Measurements from ENCODE around the gene NASP. TPM values are rescaled to one million over a fixed set of nuclear protein-coding genes. Genes with fewer than 3 reads are reported as not detected.

NASP gene
- total RNA-seq, 6 experiments from 2014 or later = 41.6 to 77.7 (median 72.1) TPM

DNA sequence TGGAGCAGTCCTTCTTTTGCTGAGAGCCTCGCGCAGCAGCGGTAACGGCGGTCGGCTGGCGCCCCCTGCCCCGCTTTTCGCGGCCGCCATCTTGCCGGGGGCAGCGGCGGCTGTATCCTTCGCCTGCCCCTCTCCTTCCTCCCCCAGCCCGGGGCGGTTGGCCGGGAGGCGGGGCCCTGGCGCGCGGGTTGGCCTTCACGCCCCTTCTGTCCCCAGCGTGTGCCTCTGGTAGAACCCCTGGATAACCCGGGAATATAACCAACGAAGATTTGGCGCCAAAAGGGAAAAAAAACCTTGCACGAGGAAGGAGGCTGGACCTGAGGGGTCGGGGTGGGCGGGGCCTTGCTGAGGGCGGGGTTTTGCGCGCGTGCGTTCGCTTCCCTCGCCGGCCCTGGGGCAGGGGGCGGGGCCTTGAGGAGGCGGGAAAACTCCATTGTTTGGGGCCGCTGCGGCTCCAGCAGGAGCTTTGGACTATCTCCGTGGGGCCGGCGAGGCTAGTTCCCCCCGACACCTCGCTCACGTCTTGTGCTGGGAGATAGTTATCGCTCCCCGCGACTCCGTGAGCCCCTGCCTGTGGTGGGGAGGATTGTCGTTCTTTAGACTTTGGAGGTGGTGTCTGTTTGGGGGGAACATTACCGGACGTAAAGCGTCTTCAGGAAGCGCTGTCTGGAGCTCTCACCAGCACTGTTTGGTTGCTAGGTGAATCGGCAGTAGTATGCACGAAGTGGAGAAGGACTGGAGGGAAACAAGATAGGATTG, 689 bp downstream of the NASP start:
- Mint-ChIP-seq H3K4me1 (ENCODE audit: low read depth) (peaks cover 28% of the 10 kb centered on the region), H3K27me3 (ENCODE audit: insufficient read depth) (peaks cover 8% of the 10 kb centered on the region), H3K27ac (peak overlapping the region; percentile 98), H3K9me3 (no peaks in the 10 kb centered on the region), H3K4me3 (peak overlapping the region; percentile 100), H3K36me3 (ENCODE audit: low read depth) (no peaks in the 10 kb centered on the region)
- DNase-seq = peak; percentile 79
- no peak; the same call in 1 of the 2 replicates for TF ChIP-seq CTCF (IDR thresholded peaks at IDR 0.05)

DNA sequence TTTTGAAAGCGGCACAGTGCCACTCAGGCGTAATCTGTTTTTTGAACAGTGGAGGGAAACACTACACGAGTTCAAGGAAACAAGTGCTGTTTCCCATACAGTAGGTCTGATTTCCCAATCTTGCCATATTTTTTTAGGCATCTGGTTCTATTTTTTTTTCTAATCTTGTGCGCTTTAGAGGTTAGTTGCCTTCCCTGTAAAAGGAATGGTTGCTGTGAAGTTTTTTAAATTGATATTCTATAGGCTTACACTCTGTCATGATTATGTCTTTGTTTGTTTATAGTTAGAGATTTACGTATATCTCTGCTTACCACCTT, 1.2 kb downstream of the NASP start:
- no peak; the same call in 1 of the 2 replicates for TF ChIP-seq CTCF (IDR thresholded peaks at IDR 0.05)
- Mint-ChIP-seq H3K4me3 (peak overlapping the region; percentile 100), H3K36me3 (ENCODE audit: low read depth) (no peaks in the 10 kb centered on the region), H3K9me3 (no peaks in the 10 kb centered on the region), H3K27me3 (ENCODE audit: insufficient read depth) (peaks cover 8% of the 10 kb centered on the region), H3K4me1 (ENCODE audit: low read depth) (peaks cover 28% of the 10 kb centered on the region), H3K27ac (peak overlapping the region; percentile 96)
- DNase-seq = no peak

GRCh38 chr1:45585496-45586075, 1.7 kb downstream of the NASP start:
- DNase-seq = no peak
- H3K27me3 Mint-ChIP-seq (ENCODE audit: insufficient read depth) = peaks cover 8% of the 10 kb centered on the region
- no peak for TF ChIP-seq CTCF (IDR thresholded peaks at IDR 0.05)
- H3K9me3 Mint-ChIP-seq = no peaks in the 10 kb centered on the region
- peak overlapping the region; percentile 100 for H3K4me3 Mint-ChIP-seq
- H3K27ac Mint-ChIP-seq = peak overlapping the region; percentile 96
- H3K36me3 Mint-ChIP-seq (ENCODE audit: low read depth) = no peaks in the 10 kb centered on the region
- H3K4me1 Mint-ChIP-seq (ENCODE audit: low read depth) = peaks cover 28% of the 10 kb centered on the region

DNA sequence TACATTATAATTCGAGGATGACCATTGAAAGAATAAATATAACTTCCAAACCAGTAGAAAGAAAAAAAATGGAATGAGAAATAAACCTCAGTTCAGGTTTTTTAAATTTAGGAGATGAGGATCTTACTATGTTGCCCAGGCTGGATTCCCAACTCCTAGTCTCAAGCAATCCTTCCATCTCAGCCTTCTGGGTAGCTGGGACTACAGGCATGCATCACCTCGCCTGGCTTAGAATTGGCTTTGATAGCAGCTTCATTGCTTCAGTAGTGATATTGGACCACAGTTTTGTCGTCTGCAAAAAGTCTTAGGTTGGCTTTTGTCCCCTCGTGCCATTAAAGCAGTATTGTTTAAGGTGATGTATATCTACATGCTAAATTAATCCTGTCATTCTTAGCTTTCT, 2.9 kb downstream of the NASP start:
- Mint-ChIP-seq H3K4me3 (peak overlapping the region; percentile 100), H3K27ac (peak overlapping the region; percentile 96; the same call in 1 of the 2 replicates), H3K27me3 (ENCODE audit: insufficient read depth) (peaks cover 8% of the 10 kb centered on the region)

DNA sequence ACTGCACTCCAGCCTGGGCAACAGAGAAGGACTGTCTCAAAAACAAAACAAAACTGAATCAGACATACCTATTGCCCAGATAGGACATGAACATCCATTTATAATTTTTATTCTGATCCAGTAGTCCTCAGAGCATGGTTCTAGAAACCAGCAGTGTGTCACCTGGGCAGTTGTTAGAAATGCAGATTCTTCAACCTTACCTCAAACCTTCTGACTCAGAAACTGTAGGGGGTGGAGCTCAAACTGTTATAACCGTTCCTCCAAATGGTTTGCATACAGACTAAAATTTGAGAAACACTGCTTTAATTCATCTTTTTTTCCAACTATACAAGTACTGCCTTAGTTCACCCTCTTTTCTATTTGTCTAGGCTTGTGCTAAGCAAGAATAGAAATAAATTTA, 6.0 kb downstream of the NASP start:
- DNase-seq = no peak
- Mint-ChIP-seq H3K4me1 (ENCODE audit: low read depth) (peaks cover 22% of the 10 kb centered on the region), H3K36me3 (ENCODE audit: low read depth) (no peaks in the 10 kb centered on the region), H3K27me3 (ENCODE audit: insufficient read depth) (no peaks in the 10 kb centered on the region), H3K9me3 (no peaks in the 10 kb centered on the region), H3K27ac (no peak overlapping the region), H3K4me3 (no peak overlapping the region)
- TF ChIP-seq CTCF (IDR thresholded peaks at IDR 0.05) = no peak

More for the DNA sequence above, 2.9 kb downstream of the NASP start:
- peaks cover 28% of the 10 kb centered on the region for H3K4me1 Mint-ChIP-seq (ENCODE audit: low read depth)
- H3K9me3 Mint-ChIP-seq = no peaks in the 10 kb centered on the region
- no peak for DNase-seq
- no peak for TF ChIP-seq CTCF (IDR thresholded peaks at IDR 0.05)
- H3K36me3 Mint-ChIP-seq (ENCODE audit: low read depth) = no peaks in the 10 kb centered on the region

All from HFFc6 (cell line).